ENCODE data around the gene CLCN7. TPM values are rescaled to one million over a fixed set of nuclear protein-coding genes. Genes with fewer than 3 reads are reported as not detected.

CLCN7 gene
- total and polyA plus RNA-seq, 2 experiments from 2014 or later = 17.4 to 53.8 TPM

GRCh38 chr16:1495211-1495888 is 20.5 kb upstream of the CLCN7 start:
- Histone ChIP-seq H3K4me1 (ENCODE audit: insufficient read depth) (0 out of 2 replicates have a peak, but pooled peaks cover 4% of the 10 kb centered on the region), H3K4me3 (no peak overlapping the region), H4K20me1 (replicated peaks; ENCODE audit: insufficient read depth) (no peaks in the 10 kb centered on the region), H3K9me2 (ENCODE audit: insufficient read depth) (no peaks in the 10 kb centered on the region), H3K4me2 (no peak overlapping the region), H3K36me3 (ENCODE audit: insufficient read depth) (peaks cover 6% of the 10 kb centered on the region), H3K27me3 (ENCODE audit: insufficient read depth) (no peaks in the 10 kb centered on the region), H3K79me2 (replicated peaks; ENCODE audit: insufficient read depth) (peaks cover 3% of the 10 kb centered on the region; the same call in 1 of the 2 replicates), H3K27ac (ENCODE audit: low read depth) (no peak overlapping the region), H2AFZ (no peak overlapping the region), H3F3A (replicated peaks; ENCODE audit: low read depth) (0 out of 2 replicates have a peak, but pooled peaks cover 6% of the 10 kb centered on the region)
- no peak for DNase-seq (ENCODE audit: low spot score)
- no peak for TF ChIP-seq JUNB (IDR thresholded peaks at IDR 0.05; ENCODE audit: unreplicated experiment)
- TF ChIP-seq ETS1 (IDR thresholded peaks at IDR 0.05) = no peak
- TF ChIP-seq NANOG (IDR thresholded peaks at IDR 0.05; ENCODE audit: borderline replicate concordance) = no peak
- TF ChIP-seq CREB1 (CRISPR knock-in tag; IDR thresholded peaks at IDR 0.05; ENCODE audit: low read depth) = no peak
- TF ChIP-seq POLR2AphosphoS5 (IDR thresholded peaks at IDR 0.05; ENCODE audit: low read depth) = no peak
- TF ChIP-seq EZH2phosphoT487 (IDR thresholded peaks at IDR 0.05; ENCODE audit: unreplicated experiment) = no peak
- no peak for TF ChIP-seq EZH2 (IDR thresholded peaks at IDR 0.05; ENCODE audit: low read depth, unreplicated experiment)
- no peak for TF ChIP-seq CTCF (conservative IDR thresholded peaks at IDR 0.05; ENCODE audit: low read depth in 2 of 2)
- TF ChIP-seq ZNF462 (CRISPR knock-in tag; IDR thresholded peaks at IDR 0.05) = no peak
- TF ChIP-seq REST (IDR thresholded peaks at IDR 0.05; ENCODE audit: unreplicated experiment) = no peak
- TF ChIP-seq ZNF114 (CRISPR knock-in tag; IDR thresholded peaks at IDR 0.05) = no peak
- no peak for TF ChIP-seq STAT1 (IDR thresholded peaks at IDR 0.05; ENCODE audit: unreplicated experiment)
- no peak for TF ChIP-seq ZNF331 (CRISPR knock-in tag; IDR thresholded peaks at IDR 0.05; ENCODE audit: low read depth)
- H3K27me3 Mint-ChIP-seq (ENCODE audit: insufficient read depth, low read depth, poor library complexity) = peaks cover 9% of the 10 kb centered on the region
- ATAC-seq = no peak
- peaks cover 30% of the 10 kb centered on the region for H3K36me3 Mint-ChIP-seq (ENCODE audit: low read depth)
- H3K4me1 Mint-ChIP-seq = peaks cover 6% of the 10 kb centered on the region; the same call in 2 of the 3 replicates
- H3K9me3 Mint-ChIP-seq = no peaks in the 10 kb centered on the region
- H3K4me3 Mint-ChIP-seq = peak overlapping the region; percentile 27; the same call in 1 of the 3 replicates
- H3K27ac Mint-ChIP-seq = no peak overlapping the region

All from GM23338 (cell line).